ENCODE data around the gene VGLL4.

VGLL4 gene

GRCh38 chr3:11560746-11561145 lies 83.0 kb downstream of the VGLL4 start:
- peak in 1 of 42 donors; percentile 11 for DNase-seq
- intact Hi-C loops (cut with DNase I): no loop called here

GRCh38 chr3:11559816-11560633 lies 83.7 kb downstream of the VGLL4 start:
- DNase-seq: peak in 8 of 42 donors; percentile 13 to 72 (median 34)

GRCh38 chr3:11558918-11559815 lies 84.5 kb downstream of the VGLL4 start:
- intact Hi-C loops (cut with DNase I): loop anchor here (10.0 kb wide), 1 partner anchor 174 kb away; no protein-coding TSS in a partner anchor
- peak in 3 of 42 donors; percentile 22 to 30 (median 23) for DNase-seq

More at GRCh38 chr3:11559816-11560633, 83.7 kb downstream of the VGLL4 start:
- intact Hi-C loops (cut with DNase I): loop anchor here (10.0 kb wide), 1 partner anchor 175 kb away; no protein-coding TSS in a partner anchor

- intact Hi-C loops (cut with DNase I): loop anchor here (10.0 kb wide), 1 partner anchor 174 kb away; no protein-coding TSS in a partner anchor
Observed at GRCh38 chr3:11558411-11558903, 85.3 kb downstream of the VGLL4 start.

GRCh38 chr3:11558002-11558401 lies 85.7 kb downstream of the VGLL4 start:
- peak in 6 of 42 donors; percentile 16 to 72 (median 40) for DNase-seq
- intact Hi-C loops (cut with DNase I): loop anchor here (10.0 kb wide), 1 partner anchor 173 kb away; no protein-coding TSS in a partner anchor

More at GRCh38 chr3:11558411-11558903, 85.3 kb downstream of the VGLL4 start:
- peak in 3 of 42 donors; percentile 12 to 33 (median 25) for DNase-seq

GRCh38 chr3:11556851-11557644 lies 86.7 kb downstream of the VGLL4 start:
- DNase-seq: peak in 1 of 42 donors; percentile 23
- intact Hi-C loops (cut with DNase I): loop anchor here (10.0 kb wide), 1 partner anchor 172 kb away; no protein-coding TSS in a partner anchor

- intact Hi-C loops (cut with DNase I): loop anchor here (10.0 kb wide), 1 partner anchor 171 kb away; no protein-coding TSS in a partner anchor
Observed at GRCh38 chr3:11555881-11556633, 87.7 kb downstream of the VGLL4 start.

GRCh38 chr3:11555211-11555782 lies 88.4 kb downstream of the VGLL4 start:
- peak in 2 of 42 donors; percentile 22 to 64 for DNase-seq
- intact Hi-C loops (cut with DNase I): loop anchor here (10.0 kb wide), 1 partner anchor 170 kb away; no protein-coding TSS in a partner anchor

More at GRCh38 chr3:11555881-11556633, 87.7 kb downstream of the VGLL4 start:
- DNase-seq: peak in 1 of 42 donors; percentile 14

- intact Hi-C loops (cut with DNase I): loop anchor here (10.0 kb wide), 1 partner anchor 170 kb away; no protein-coding TSS in a partner anchor
- peak in 1 of 42 donors; percentile 7 for DNase-seq
Observed at GRCh38 chr3:11554666-11555065, 89.0 kb downstream of the VGLL4 start.

GRCh38 chr3:11554236-11554610 lies 89.5 kb downstream of the VGLL4 start:
- intact Hi-C loops (cut with DNase I): loop anchor here (10.0 kb wide), 1 partner anchor 169 kb away; no protein-coding TSS in a partner anchor

GRCh38 chr3:11553436-11554235 lies 90.1 kb downstream of the VGLL4 start:
- no peak for DNase-seq
- intact Hi-C loops (cut with DNase I): loop anchor here (10.0 kb wide), 1 partner anchor 169 kb away; no protein-coding TSS in a partner anchor

More at GRCh38 chr3:11554236-11554610, 89.5 kb downstream of the VGLL4 start:
- peak in 1 of 42 donors; percentile 13 for DNase-seq

GRCh38 chr3:11552289-11553264 lies 91.1 kb downstream of the VGLL4 start:
- no peak for DNase-seq
- intact Hi-C loops (cut with DNase I): loop anchor here (10.0 kb wide), 1 partner anchor 168 kb away; no protein-coding TSS in a partner anchor

- no peak for DNase-seq
- intact Hi-C loops (cut with DNase I): loop anchor here (10.0 kb wide), 1 partner anchor 166 kb away; no protein-coding TSS in a partner anchor
Observed at GRCh38 chr3:11551036-11551435, 92.7 kb downstream of the VGLL4 start.

- intact Hi-C loops (cut with DNase I): loop anchor here (10.0 kb wide), 1 partner anchor 165 kb away; no protein-coding TSS in a partner anchor
- peak in 1 of 42 donors; percentile 25 for DNase-seq
Observed at GRCh38 chr3:11549580-11550140, 94.1 kb downstream of the VGLL4 start.
